ENCODE data around the gene ATP8A1.

The ATP8A1 gene

GRCh38 chr4:42646999-42647541, 9.8 kb downstream of the ATP8A1 start:
- no peak for DNase-seq

GRCh38 chr4:42646013-42646784, 10.7 kb downstream of the ATP8A1 start:
- DNase-seq, result no peak

- no peak for DNase-seq
Observed at GRCh38 chr4:42644897-42645296, 12.0 kb downstream of the ATP8A1 start.

GRCh38 chr4:42643685-42644084, 13.2 kb downstream of the ATP8A1 start:
- no peak for DNase-seq

GRCh38 chr4:42642845-42643615, 13.9 kb downstream of the ATP8A1 start:
- DNase-seq, result no peak

- DNase-seq, result no peak
Observed at GRCh38 chr4:42642101-42642797, 14.7 kb downstream of the ATP8A1 start.

GRCh38 chr4:42641656-42642055, 15.2 kb downstream of the ATP8A1 start:
- no peak for DNase-seq

GRCh38 chr4:42641161-42641560, 15.7 kb downstream of the ATP8A1 start:
- no peak for DNase-seq

GRCh38 chr4:42640613-42641012, 16.3 kb downstream of the ATP8A1 start:
- no peak for DNase-seq

- no peak for DNase-seq
Observed at GRCh38 chr4:42638993-42639392, 17.9 kb downstream of the ATP8A1 start.

- no peak for DNase-seq
Observed at GRCh38 chr4:42638321-42638720, 18.6 kb downstream of the ATP8A1 start.

GRCh38 chr4:42637867-42638266, 19.0 kb downstream of the ATP8A1 start:
- DNase-seq, result no peak

GRCh38 chr4:42637104-42637503, 19.8 kb downstream of the ATP8A1 start:
- no peak for DNase-seq

GRCh38 chr4:42636645-42636949, 20.3 kb downstream of the ATP8A1 start:
- DNase-seq, result no peak

- no peak for DNase-seq
Observed at GRCh38 chr4:42633605-42634388, 23.1 kb downstream of the ATP8A1 start.

GRCh38 chr4:42632653-42633382, 24.1 kb downstream of the ATP8A1 start:
- no peak for DNase-seq

- no peak for DNase-seq
Observed at GRCh38 chr4:42630908-42631307, 26.0 kb downstream of the ATP8A1 start.

- no peak for DNase-seq
Observed at GRCh38 chr4:42628740-42629139, 28.2 kb downstream of the ATP8A1 start.

GRCh38 chr4:42627885-42628646, 28.8 kb downstream of the ATP8A1 start:
- DNase-seq, result no peak

- no peak for DNase-seq
Observed at GRCh38 chr4:42626629-42627146, 30.2 kb downstream of the ATP8A1 start.

GRCh38 chr4:42625329-42625728, 31.6 kb downstream of the ATP8A1 start:
- DNase-seq, result no peak

Measured in NCI-H510A (cell line).